CD14-positive monocyte (primary cell): ENCODE measurements around the gene ARF5. TPM values are rescaled to one million over a fixed set of nuclear protein-coding genes. Genes with fewer than 3 reads are reported as not detected.
A peak's percentile ranks its signal among the peaks of the same experiment; 100 is the strongest.

Experiments used
- DNase-seq, 3 donors: peaks; one replicate each; pipeline ENCODE4 v3.0.0-alpha.2; 2011 to 2022
- H2AFZ ChIP-seq: 2 replicates; pipeline ENCODE4 v1.6.0; 2012; ENCODE audit warnings: mild to moderate bottlenecking, low read depth, low read length, inconsistent platforms; ENCODE audit not compliant: insufficient read depth, poor library complexity, severe bottlenecking
- H3K27ac ChIP-seq, 2 donors: 1 replicate in 1 of 2; 2 replicates in 1 of 2; pipeline ENCODE4 v1.5.1; 2012 to 2013; ENCODE audit warnings: low read length in 2 of 2, control low read depth in 1 of 2, inconsistent platforms in 1 of 2, low read depth in 1 of 2, mild to moderate bottlenecking in 1 of 2
- H3K27me3 ChIP-seq, 2 donors: one replicate each; pipeline versions ENCODE4 v1.6.0 to v1.6.1; 2011 to 2013; ENCODE audit warnings: low read length in 2 of 2; ENCODE audit not compliant: control insufficient read depth in 2 of 2, insufficient read depth in 2 of 2
- H3K36me3 ChIP-seq, 2 donors: replicated peaks in 1 of 2; 1 replicate in 1 of 2; 2 replicates in 1 of 2; pipeline versions ENCODE4 v1.5.1 to v1.6.1; 2012 to 2013; ENCODE audit warnings: low read length in 2 of 2, control low read depth in 1 of 2, inconsistent platforms in 1 of 2, mild to moderate bottlenecking in 1 of 2; ENCODE audit not compliant: insufficient read depth in 2 of 2, control insufficient read depth in 1 of 2
- H3K4me1 ChIP-seq, 2 donors: 1 replicate in 1 of 2; 2 replicates in 1 of 2; pipeline versions ENCODE4 v1.5.1 to v1.6.1; 2012 to 2013; ENCODE audit warnings: low read length in 2 of 2, control low read depth in 1 of 2, inconsistent platforms in 1 of 2, mild to moderate bottlenecking in 1 of 2, moderate library complexity in 1 of 2; ENCODE audit not compliant: insufficient read depth in 2 of 2, control insufficient read depth in 1 of 2
- H3K4me2 ChIP-seq: replicated peaks from 2 replicates; pipeline ENCODE3; 2012; ENCODE audit warnings: low read length, moderate library complexity, mild to moderate bottlenecking; ENCODE audit not compliant: poor library complexity, severe bottlenecking; ENCODE audit errors: extremely low read depth
- H3K4me3 ChIP-seq, 3 experiments: fragments of 200-600 bp in 1 of 3; sonication (generic) in 1 of 3; replicated peaks in 1 of 3; 1 replicate in 2 of 3; 2 replicates in 1 of 3; pipeline ENCODE4 v1.5.1; 2011 to 2013; ENCODE audit warnings: low read length in 3 of 3, mild to moderate bottlenecking in 3 of 3, control low read depth in 2 of 3, low read depth in 2 of 3, inconsistent platforms in 1 of 3, moderate library complexity in 1 of 3
- H3K79me2 ChIP-seq: 2 replicates; pipeline ENCODE4 v1.6.0; 2012; ENCODE audit warnings: mild to moderate bottlenecking, control low read depth, inconsistent platforms, low read length, moderate library complexity; ENCODE audit not compliant: insufficient read depth
- H3K9ac ChIP-seq: 2 replicates; pipeline ENCODE4 v1.6.0; 2017; ENCODE audit warnings: low read length, mild to moderate bottlenecking; ENCODE audit not compliant: insufficient read depth, poor library complexity, severe bottlenecking
- H3K9me3 ChIP-seq, 2 donors: replicated peaks in 1 of 2; 1 replicate in 1 of 2; 2 replicates in 1 of 2; pipeline versions ENCODE4 v1.5.1 to v1.6.1; 2012 to 2013; ENCODE audit warnings: low read length in 2 of 2, control low read depth in 1 of 2; ENCODE audit not compliant: control insufficient read depth in 1 of 2, insufficient read depth in 1 of 2
- H4K20me1 ChIP-seq: 2 replicates; pipeline ENCODE4 v1.6.0; 2012; ENCODE audit warnings: mild to moderate bottlenecking, low read length, control low read depth, moderate library complexity; ENCODE audit not compliant: insufficient read depth
- H3K27ac Mint-ChIP-seq, 7 donors: one replicate each; pipeline ENCODE4 v1.8.0; 2020; ENCODE audit warnings: mild to moderate bottlenecking in 7 of 7, mixed read lengths in 7 of 7, moderate library complexity in 6 of 7, inconsistent platforms in 2 of 7
- H3K27me3 Mint-ChIP-seq, 3 donors: one replicate each; pipeline ENCODE4 v1.8.0; 2021 to 2022; ENCODE audit warnings: low read depth in 3 of 3, mild to moderate bottlenecking in 3 of 3, mixed read lengths in 3 of 3, moderate library complexity in 3 of 3, inconsistent platforms in 1 of 3
- H3K36me3 Mint-ChIP-seq, 2 donors: one replicate each; pipeline ENCODE4 v1.8.0; 2020; ENCODE audit warnings: mixed read lengths in 2 of 2, inconsistent platforms in 1 of 2, mild to moderate bottlenecking in 1 of 2
- H3K4me1 Mint-ChIP-seq: one replicate; pipeline ENCODE4 v1.8.0; 2020; ENCODE audit warnings: mild to moderate bottlenecking, mixed read lengths
- H3K4me3 Mint-ChIP-seq, 2 donors: one replicate each; pipeline ENCODE4 v1.8.0; 2020; ENCODE audit warnings: mild to moderate bottlenecking in 2 of 2, mixed read lengths in 2 of 2, moderate library complexity in 1 of 2
- H3K9me3 Mint-ChIP-seq, 7 donors: one replicate each; pipeline ENCODE4 v1.8.0; 2020 to 2022; ENCODE audit warnings: mixed read lengths in 7 of 7, mild to moderate bottlenecking in 6 of 7, moderate library complexity in 6 of 7, inconsistent platforms in 2 of 7
- WGBS: methylation state at CpG from one replicate; pipeline ENCODE4 v1.1.5; 2013; ENCODE audit warnings: missing lambda C conversion rate; ENCODE audit not compliant: insufficient coverage; 5-methylcytosine and 5-hydroxymethylcytosine counted together
- intact Hi-C, 2 donors: fragments of 100-400 bp; cut with micrococcal nuclease; formaldehyde crosslinking; loops; one replicate each; pipeline versions ENCODE4 v1.15.0 to v1.15.1; 2023
- polyA plus RNA-seq, 3 donors: library from polyadenylated mRNA; depleted of rRNA in 1 of 3; unstranded in 2 of 3; stranded (reverse) in 1 of 3; fragments of 300-500 nt in 2 of 3; fragments of >200 nt in 1 of 3; fragmentation: Illumina TruSeq in 2 of 3; gene quantifications; 1 replicate in 2 of 3; 2 replicates in 1 of 3; pipeline ENCODE4 v1.2.3, GENCODE V29; 2012 to 2021
- TF ChIP-seq, protein P1 (sequence below): fragments of 200-600 bp; IDR thresholded peaks from one replicate; pipeline ENCODE4 v1.8.0; 2022; ENCODE audit warnings: antibody characterized with exemption, mild to moderate bottlenecking

ARF5 gene
- polyA plus RNA-seq, 3 donors, result 278 to 408 (median 313) TPM

GRCh38 chr7:127578711-127579275 is 9.4 kb upstream of the ARF5 start:
- Mint-ChIP-seq H3K36me3 (peaks cover 47 to 56% of the 10 kb centered on the region in 2 donors), H3K27ac (peak overlapping the region in 1 of 7 donors; percentile 27), H3K4me3 (no peak overlapping the region), H3K27me3 (peaks cover 0 to 2% (median 2%) of the 10 kb centered on the region in 3 donors), H3K9me3 (no peaks in the 10 kb centered on the region), H3K4me1 (peaks cover 28% of the 10 kb centered on the region)
- WGBS, result 88% methylated on average over 1 of the region's 4 CpGs
- Histone ChIP-seq H3K9ac (no peak overlapping the region), H3K79me2 (peaks cover 21% of the 10 kb centered on the region), H3K4me2 (no peak overlapping the region), H4K20me1 (peaks cover 53% of the 10 kb centered on the region), H3K27me3 (no peaks in the 10 kb centered on the region), H2AFZ (no peak overlapping the region), H3K4me3 (no peak overlapping the region), H3K27ac (no peak overlapping the region), H3K9me3 (no peaks in the 10 kb centered on the region), H3K36me3 (peaks cover 27 to 74% of the 10 kb centered on the region in 2 donors), H3K4me1 (peaks cover 10 to 18% of the 10 kb centered on the region in 2 donors)
- DNase-seq, result no peak
- TF ChIP-seq, protein P1, sequence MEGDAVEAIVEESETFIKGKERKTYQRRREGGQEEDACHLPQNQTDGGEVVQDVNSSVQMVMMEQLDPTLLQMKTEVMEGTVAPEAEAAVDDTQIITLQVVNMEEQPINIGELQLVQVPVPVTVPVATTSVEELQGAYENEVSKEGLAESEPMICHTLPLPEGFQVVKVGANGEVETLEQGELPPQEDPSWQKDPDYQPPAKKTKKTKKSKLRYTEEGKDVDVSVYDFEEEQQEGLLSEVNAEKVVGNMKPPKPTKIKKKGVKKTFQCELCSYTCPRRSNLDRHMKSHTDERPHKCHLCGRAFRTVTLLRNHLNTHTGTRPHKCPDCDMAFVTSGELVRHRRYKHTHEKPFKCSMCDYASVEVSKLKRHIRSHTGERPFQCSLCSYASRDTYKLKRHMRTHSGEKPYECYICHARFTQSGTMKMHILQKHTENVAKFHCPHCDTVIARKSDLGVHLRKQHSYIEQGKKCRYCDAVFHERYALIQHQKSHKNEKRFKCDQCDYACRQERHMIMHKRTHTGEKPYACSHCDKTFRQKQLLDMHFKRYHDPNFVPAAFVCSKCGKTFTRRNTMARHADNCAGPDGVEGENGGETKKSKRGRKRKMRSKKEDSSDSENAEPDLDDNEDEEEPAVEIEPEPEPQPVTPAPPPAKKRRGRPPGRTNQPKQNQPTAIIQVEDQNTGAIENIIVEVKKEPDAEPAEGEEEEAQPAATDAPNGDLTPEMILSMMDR, result no peak
- intact Hi-C loops, result no loop called here

- Histone ChIP-seq H3K27ac (no peak overlapping the region), H3K4me3 (no peak overlapping the region), H3K9me3 (no peaks in the 10 kb centered on the region), H3K4me1 (peaks cover 24 to 33% of the 10 kb centered on the region in 2 donors), H4K20me1 (peaks cover 56% of the 10 kb centered on the region), H3K79me2 (peaks cover 37% of the 10 kb centered on the region), H3K27me3 (no peaks in the 10 kb centered on the region), H2AFZ (no peak overlapping the region), H3K36me3 (peaks cover 27 to 67% of the 10 kb centered on the region in 2 donors), H3K4me2 (no peak overlapping the region), H3K9ac (no peak overlapping the region)
- intact Hi-C loops, result no loop called here
- no peak for DNase-seq
- no peaks in the 10 kb centered on the region for H3K9me3 Mint-ChIP-seq
- peaks cover 0 to 2% (median 2%) of the 10 kb centered on the region in 3 donors for H3K27me3 Mint-ChIP-seq
- no peak overlapping the region for H3K4me3 Mint-ChIP-seq
- H3K4me1 Mint-ChIP-seq, result peaks cover 40% of the 10 kb centered on the region
- peak overlapping the region in 1 of 7 donors; percentile 32 for H3K27ac Mint-ChIP-seq
- H3K36me3 Mint-ChIP-seq, result peaks cover 45 to 52% of the 10 kb centered on the region in 2 donors
- TF ChIP-seq, protein P1, result no peak
Measured at GRCh38 chr7:127580612-127581011, 7.6 kb upstream of the ARF5 start.
